ENCODE data around the gene RAP1GAP.
"Not testable (repeated sequence)": the region's sequence is repeated elsewhere in the genome, so short reads cannot be mapped to it uniquely, and the experiment has no call there.

The RAP1GAP gene

GRCh38 chr1:21677168-21677567, 8.0 kb upstream of the RAP1GAP start:
- no peak for DNase-seq (ENCODE audit: low read depth)

GRCh38 chr1:21674957-21675356, 5.8 kb upstream of the RAP1GAP start:
- no peak for DNase-seq (ENCODE audit: low read depth)

- not testable (repeated sequence) for DNase-seq (ENCODE audit: low read depth)
Observed at GRCh38 chr1:21673853-21674252, 4.7 kb upstream of the RAP1GAP start.

GRCh38 chr1:21673277-21673780, 4.2 kb upstream of the RAP1GAP start:
- DNase-seq (ENCODE audit: low read depth): no peak

GRCh38 chr1:21672478-21673276, 3.5 kb upstream of the RAP1GAP start:
- no peak for DNase-seq (ENCODE audit: low read depth)

- no peak for DNase-seq (ENCODE audit: low read depth)
Observed at GRCh38 chr1:21671915-21672314, 2.8 kb upstream of the RAP1GAP start.

GRCh38 chr1:21670956-21671902, 2.1 kb upstream of the RAP1GAP start:
- no peak for DNase-seq (ENCODE audit: low read depth)

GRCh38 chr1:21670059-21670881, 1.1 kb upstream of the RAP1GAP start:
- DNase-seq (ENCODE audit: low read depth): no peak

- no peak for DNase-seq (ENCODE audit: low read depth)
Observed at GRCh38 chr1:21668951-21669257, 253 bp downstream of the RAP1GAP start.

GRCh38 chr1:21668232-21668950, 766 bp downstream of the RAP1GAP start:
- DNase-seq (ENCODE audit: low read depth): no peak

GRCh38 chr1:21667348-21668231, 1.6 kb downstream of the RAP1GAP start:
- no peak for DNase-seq (ENCODE audit: low read depth)

GRCh38 chr1:21666576-21667320, 2.4 kb downstream of the RAP1GAP start:
- no peak for DNase-seq (ENCODE audit: low read depth)

GRCh38 chr1:21665711-21666575, 3.2 kb downstream of the RAP1GAP start:
- no peak for DNase-seq (ENCODE audit: low read depth)

GRCh38 chr1:21664806-21665588, 4.2 kb downstream of the RAP1GAP start:
- no peak for DNase-seq (ENCODE audit: low read depth)

- DNase-seq (ENCODE audit: low read depth): no peak
Observed at GRCh38 chr1:21663951-21664805, 5.0 kb downstream of the RAP1GAP start.

GRCh38 chr1:21663248-21663950, 5.8 kb downstream of the RAP1GAP start:
- DNase-seq (ENCODE audit: low read depth): no peak

Measured in T-helper 22 cell (primary cell).